CD4-positive, alpha-beta T cell (primary cell): ENCODE measurements around the gene SOCS3. TPM values are rescaled to one million over a fixed set of nuclear protein-coding genes. Genes with fewer than 3 reads are reported as not detected.
A peak's percentile ranks its signal among the peaks of the same experiment; 100 is the strongest.

ENCODE experiments used
- ATAC-seq: fragments of 200-7000 bp; cut with Tn5 transposase; one replicate; pipeline ENCODE4 v1.10.0; 2022; ENCODE audit warnings: mild to moderate bottlenecking; ENCODE audit not compliant: poor library complexity
- CTCF ChIA-PET: fragments of 350-600 bp; sonication (Branson Sonifier 250); formaldehyde crosslinking; loops from one replicate; lab custom pipeline; 2021; ENCODE audit warnings: antibody characterized with exemption, inconsistent platforms; lab: Charles Lee
- POLR2A ChIA-PET: fragments of 350-600 bp; sonication (Branson Sonifier 250); formaldehyde crosslinking; loops from one replicate; lab custom pipeline; 2021; ENCODE audit warnings: antibody characterized with exemption, inconsistent platforms; lab: Charles Lee
- DNase-seq, 14 experiments: peaks; one replicate each; pipeline ENCODE4 v3.0.0-alpha.2; 2013 to 2020; ENCODE audit warnings: mixed read lengths in 2 of 14
- H3K27ac ChIP-seq, 2 donors: one replicate each; pipeline versions ENCODE4 v1.5.1 to v1.7.0; 2013; ENCODE audit warnings: low read length in 2 of 2, low read depth in 1 of 2, mild to moderate bottlenecking in 1 of 2
- H3K27me3 ChIP-seq, 2 experiments: 1 replicate in 1 of 2; 2 replicates in 1 of 2; pipeline versions ENCODE4 v1.6.1 to v1.7.0; 2013; ENCODE audit warnings: low read length in 2 of 2, control low read depth in 1 of 2, mild to moderate bottlenecking in 1 of 2, moderate library complexity in 1 of 2; ENCODE audit not compliant: insufficient read depth in 2 of 2, control insufficient read depth in 1 of 2
- H3K36me3 ChIP-seq: one replicate; pipeline ENCODE4 v1.6.1; 2013; ENCODE audit warnings: low read length, control low read depth; ENCODE audit not compliant: insufficient read depth
- H3K4me1 ChIP-seq: one replicate; pipeline ENCODE4 v1.6.1; 2013; ENCODE audit warnings: low read length, control low read depth; ENCODE audit not compliant: insufficient read depth
- H3K4me3 ChIP-seq: one replicate; pipeline ENCODE4 v1.5.1; 2013; ENCODE audit warnings: mild to moderate bottlenecking, low read length, moderate library complexity
- H3K9me3 ChIP-seq, 2 experiments: 1 replicate in 1 of 2; 2 replicates in 1 of 2; pipeline versions ENCODE4 v1.6.1 to v1.7.0; 2013; ENCODE audit warnings: low read length in 2 of 2, mild to moderate bottlenecking in 2 of 2, control low read depth in 1 of 2, moderate library complexity in 1 of 2; ENCODE audit not compliant: control insufficient read depth in 1 of 2, insufficient read depth in 1 of 2
- H3K27ac Mint-ChIP-seq: one replicate; pipeline ENCODE4 v1.8.0; 2020; ENCODE audit warnings: mixed read lengths
- H3K27me3 Mint-ChIP-seq: one replicate; pipeline ENCODE4 v1.8.0; 2021; ENCODE audit warnings: mixed read lengths
- H3K36me3 Mint-ChIP-seq: one replicate; pipeline ENCODE4 v1.8.0; 2021; ENCODE audit warnings: low read depth, mixed read lengths
- H3K4me1 Mint-ChIP-seq: one replicate; pipeline ENCODE4 v1.8.0; 2021; ENCODE audit warnings: low read depth, mixed read lengths
- H3K4me3 Mint-ChIP-seq: one replicate; pipeline ENCODE4 v1.8.0; 2020; ENCODE audit warnings: mild to moderate bottlenecking, mixed read lengths
- H3K9me3 Mint-ChIP-seq: one replicate; pipeline ENCODE4 v1.8.0; 2020; ENCODE audit warnings: mixed read lengths
- CTCF ChIP-seq: fragments of 200-600 bp; IDR thresholded peaks from one replicate; pipeline ENCODE4 v1.8.0; 2022; ENCODE audit warnings: antibody characterized with exemption, mild to moderate bottlenecking
- intact Hi-C, 2 experiments: fragments of 100-400 bp; cut with DNase I in 1 of 2; cut with micrococcal nuclease in 1 of 2; formaldehyde crosslinking; loops; one replicate each; pipeline versions ENCODE4 v1.15.1 to v1.9.0; 2023 to 2025; cut with DNase I, micrococcal nuclease
- total RNA-seq, 174 experiments: library from RNA in 2 of 174; stranded (reverse) in 2 of 174; gene quantifications; one replicate each; pipeline ENCODE4 v1.2.3 and lab custom pipeline; 2021 to 2026

Gene SOCS3
- total RNA-seq, 2 experiments from 2014 or later, result 414 to 427 TPM

GRCh38 chr17:78340183-78340955 lies 19.5 kb downstream of the SOCS3 start:
- CTCF ChIA-PET, result interaction anchor here (0.6 to 2.6 kb wide), 5 partner anchors 21 to 1402 kb away, joined by 3 to 13 read pairs (median 4); no protein-coding TSS in a partner anchor
- Histone ChIP-seq H3K27ac (peak overlapping the region in 1 of 2 donors; percentile 22), H3K4me3 (no peak overlapping the region), H3K4me1 (peaks cover 64% of the 10 kb centered on the region), H3K36me3 (no peaks in the 10 kb centered on the region), H3K9me3 (no peaks in the 10 kb centered on the region), H3K27me3 (no peaks in the 10 kb centered on the region)
- Mint-ChIP-seq H3K9me3 (no peaks in the 10 kb centered on the region), H3K4me1 (peaks cover 59% of the 10 kb centered on the region), H3K36me3 (no peaks in the 10 kb centered on the region), H3K27me3 (no peaks in the 10 kb centered on the region), H3K4me3 (peak overlapping the region; percentile 85), H3K27ac (peak overlapping the region; percentile 97)
- intact Hi-C loops, result no loop called here
- DNase-seq (peak in 1 of 14 experiments; percentile 14), ATAC-seq (no peak)
- no peak for TF ChIP-seq CTCF
- POLR2A ChIA-PET, result interaction anchor here (0.9 to 1.9 kb wide), 4 partner anchors 16 to 84 kb away, joined by 3 to 6 read pairs (median 4); no protein-coding TSS in a partner anchor

- Mint-ChIP-seq H3K27me3 (no peaks in the 10 kb centered on the region), H3K27ac (peak overlapping the region; percentile 97), H3K9me3 (no peaks in the 10 kb centered on the region), H3K4me1 (peaks cover 53% of the 10 kb centered on the region), H3K36me3 (no peaks in the 10 kb centered on the region), H3K4me3 (peak overlapping the region; percentile 85)
- Histone ChIP-seq H3K9me3 (no peaks in the 10 kb centered on the region), H3K4me3 (no peak overlapping the region), H3K27me3 (no peaks in the 10 kb centered on the region), H3K36me3 (no peaks in the 10 kb centered on the region), H3K27ac (no peak overlapping the region), H3K4me1 (peaks cover 51% of the 10 kb centered on the region)
- intact Hi-C loops, result no loop called here
- DNase-seq, result peak in 4 of 14 experiments; percentile 37 to 80 (median 62)
- TF ChIP-seq CTCF, result no peak
- CTCF ChIA-PET, result interaction anchor here (1.1 to 2.6 kb wide), 3 partner anchors 23 to 88 kb away, joined by 4 to 13 read pairs (median 7); partner anchors contain the start of gene PGS1
- POLR2A ChIA-PET, result interaction anchor here (1.3 to 1.9 kb wide), 2 partner anchors 25 to 83 kb away, joined by 3 to 6 read pairs; no protein-coding TSS in a partner anchor
- peak; percentile 30 for ATAC-seq
Observed at GRCh38 chr17:78338486-78339259, 21.2 kb downstream of the SOCS3 start.

GRCh38 chr17:78337244-78338109 lies 22.4 kb downstream of the SOCS3 start:
- Histone ChIP-seq H3K27ac (no peak overlapping the region), H3K27me3 (no peaks in the 10 kb centered on the region), H3K36me3 (no peaks in the 10 kb centered on the region), H3K4me1 (peaks cover 50% of the 10 kb centered on the region), H3K9me3 (no peaks in the 10 kb centered on the region), H3K4me3 (no peak overlapping the region)
- ChIA-PET CTCF (no interaction called here), POLR2A (no interaction called here)
- no peak for TF ChIP-seq CTCF
- peak in 3 of 14 experiments; percentile 18 to 81 (median 72) for DNase-seq
- Mint-ChIP-seq H3K4me1 (peaks cover 52% of the 10 kb centered on the region), H3K27me3 (no peaks in the 10 kb centered on the region), H3K36me3 (no peaks in the 10 kb centered on the region), H3K9me3 (no peaks in the 10 kb centered on the region), H3K4me3 (no peak overlapping the region), H3K27ac (peak overlapping the region; percentile 47)
- intact Hi-C loops, result no loop called here
- no peak for ATAC-seq
